Measurements from ENCODE around the gene LARGE1. TPM values are rescaled to one million over a fixed set of nuclear protein-coding genes. Genes with fewer than 3 reads are reported as not detected.

The LARGE1 gene
- total and polyA plus RNA-seq, 2 of the 8 experiments (the other 6 are each of a cell fraction or from before 2014, with no cell fraction given), result 43.7 to 83.0 TPM

GRCh38 chr22:33781411-33781810 is 138.9 kb downstream of the LARGE1 start:
- no peak overlapping the region for H2BK20ac ChIP-seq (ENCODE audit: low read length)
- no peak for DNase-seq (ENCODE audit: low read depth in 1 of 2, low spot score in 2 of 2)
- no peaks in the 10 kb centered on the region for H3K23me2 ChIP-seq (ENCODE audit: low read depth, low read length)
- H3K4me3 ChIP-seq (ENCODE audit: extremely low read depth in 1 of 4, insufficient read depth in 2 of 4, low read depth in 3 of 4, low read length in 4 of 4), result no peak overlapping the region
- H2BK12ac ChIP-seq (ENCODE audit: low read depth, low read length), result no peak overlapping the region
- peaks cover 0 to 8% (median under 1%) of the 10 kb centered on the region in 4 experiments; a peak in 5 of 7 replicates for H3K4me1 ChIP-seq (replicated peaks in 1 of 4; ENCODE audit: control insufficient read depth in 3 of 4, insufficient read depth in 4 of 4, low read length in 3 of 4)
- no peak overlapping the region for H4K91ac ChIP-seq (replicated peaks; ENCODE audit: insufficient read length, low read length)
- no peak overlapping the region; a peak in 1 of 4 replicates for H3K4me2 ChIP-seq (ENCODE audit: insufficient read depth in 1 of 2, low read depth in 2 of 2, low read length in 2 of 2)
- no peak overlapping the region for H2AK5ac ChIP-seq (ENCODE audit: low read depth, low read length)
- FAIRE-seq, result no peak
- no peaks in the 10 kb centered on the region for H3K27me3 ChIP-seq (replicated peaks in 1 of 4; ENCODE audit: control insufficient read depth in 3 of 4, extremely low read depth in 1 of 4, insufficient read depth in 3 of 4, low read length in 3 of 4)
- H2BK120ac ChIP-seq (replicated peaks; ENCODE audit: low read depth, low read length), result no peak overlapping the region
- ChIA-PET CTCF (ENCODE audit: partially characterized antibody) (interaction anchor here (0.6 to 1.5 kb wide), 2 partner anchors 25 to 201 kb away, joined by 4 read pairs; no protein-coding TSS in a partner anchor), POLR2A (ENCODE audit: partially characterized antibody) (no interaction called here)
- no peak overlapping the region for H3K4ac ChIP-seq (replicated peaks; ENCODE audit: insufficient read length, low read depth, low read length)
- no peak overlapping the region for H3K14ac ChIP-seq (ENCODE audit: insufficient read length)
- no peak overlapping the region for H2BK15ac ChIP-seq (ENCODE audit: low read length)
- no peak overlapping the region for H4K5ac ChIP-seq (ENCODE audit: insufficient read length, low read depth, low read length)
- no peak overlapping the region for H4K8ac ChIP-seq (ENCODE audit: extremely low read depth, insufficient read depth, low read length)
- H3K9ac ChIP-seq (replicated peaks in 1 of 4; ENCODE audit: extremely low read depth in 1 of 4, low read depth in 3 of 4, low read length in 3 of 4), result no peak overlapping the region
- no peaks in the 10 kb centered on the region for H3K9me3 ChIP-seq (ENCODE audit: insufficient read depth in 2 of 2, low read depth in 1 of 2, low read length in 1 of 2)
- H3K36me3 ChIP-seq (ENCODE audit: control insufficient read depth in 2 of 4, insufficient read depth in 4 of 4, low read length in 3 of 4), result no peaks in the 10 kb centered on the region
- no peak overlapping the region for H3K56ac ChIP-seq (replicated peaks; ENCODE audit: insufficient read length, low read depth, low read length)
- TF ChIP-seq SP2 (IDR thresholded peaks at IDR 0.05; ENCODE audit: low read length), result no peak
- no peak for TF ChIP-seq RFX5 (IDR thresholded peaks at IDR 0.05; ENCODE audit: borderline replicate concordance, low read depth, low read length)
- TF ChIP-seq CTBP2 (IDR thresholded peaks at IDR 0.05; ENCODE audit: borderline replicate concordance, insufficient read depth, insufficient read length, low read length), result no peak
- TF ChIP-seq CHD1 (IDR thresholded peaks at IDR 0.05; ENCODE audit: low read depth, low read length), result no peak
- no peak for TF ChIP-seq KDM1A (IDR thresholded peaks at IDR 0.05; ENCODE audit: borderline replicate concordance, low read length)
- TF ChIP-seq GTF2F1 (IDR thresholded peaks at IDR 0.05; ENCODE audit: borderline replicate concordance, low read depth, low read length), result no peak
- TF ChIP-seq EZH2 (IDR thresholded peaks at IDR 0.05; ENCODE audit: low read depth, low read length, severe bottlenecking), result no peak
- TF ChIP-seq RBBP5 (IDR thresholded peaks at IDR 0.05; ENCODE audit: borderline replicate concordance, low read depth, low read length), result no peak
- TF ChIP-seq CREB1 (IDR thresholded peaks at IDR 0.05), result no peak
- TF ChIP-seq EGR1 (IDR thresholded peaks at IDR 0.05; ENCODE audit: borderline replicate concordance, low read depth, low read length), result no peak
- no peak for TF ChIP-seq SIRT6 (IDR thresholded peaks at IDR 0.05; ENCODE audit: low read length)
- TF ChIP-seq NRF1 (IDR thresholded peaks at IDR 0.05; ENCODE audit: low read depth, low read length), result no peak
- TF ChIP-seq JUN (IDR thresholded peaks at IDR 0.05; ENCODE audit: low read depth, low read length), result no peak
- no peak overlapping the region for H3K23ac ChIP-seq (ENCODE audit: insufficient read length)
- peaks cover 3 to 93% of the 10 kb centered on the region in 2 experiments; a peak in 3 of 4 replicates for H3K79me2 ChIP-seq (ENCODE audit: control insufficient read depth in 1 of 2, insufficient read depth in 2 of 2, low read length in 2 of 2)
- no peak overlapping the region for H2BK5ac ChIP-seq (ENCODE audit: low read depth, low read length)
- H3K18ac ChIP-seq (ENCODE audit: extremely low read depth, low read length), result no peak overlapping the region
- H4K20me1 ChIP-seq (replicated peaks in 1 of 2; ENCODE audit: control insufficient read depth in 1 of 2, insufficient read depth in 2 of 2, low read length in 2 of 2), result peaks cover 18 to 19% of the 10 kb centered on the region in 2 experiments
- H3K27ac ChIP-seq (ENCODE audit: low read depth, low read length), result no peak overlapping the region
- 90% methylated on average over 5 of the region's 5 CpGs; no CpG with 5 or more reads in 1 of the 2 experiments for WGBS, 2 experiments (ENCODE audit: extremely low coverage in 1 of 2, insufficient coverage in 1 of 2, insufficient read length in 1 of 2, insufficient replicate concordance in 2 of 2, low coverage in 1 of 2, low lambda C conversion rate in 2 of 2, missing lambda C conversion rate in 1 of 2)
- H3K79me1 ChIP-seq (ENCODE audit: low read depth, low read length), result peaks cover 14% of the 10 kb centered on the region
- no peak overlapping the region for H2AFZ ChIP-seq (ENCODE audit: low read length)
